GM19328 (cell line): ENCODE measurements around the gene MCL1.

Experiments
- ATAC-seq: cut with Tn5 transposase; IDR thresholded peaks from one replicate; pipeline ENCODE4 v1.9.1; 2021; ENCODE audit warnings: mild to moderate bottlenecking, moderate library complexity; ENCODE audit not compliant: unreplicated experiment

MCL1 gene

GRCh38 chr1:150543500-150544143 is 35.8 kb downstream of the MCL1 start:
- no peak for ATAC-seq

DNA sequence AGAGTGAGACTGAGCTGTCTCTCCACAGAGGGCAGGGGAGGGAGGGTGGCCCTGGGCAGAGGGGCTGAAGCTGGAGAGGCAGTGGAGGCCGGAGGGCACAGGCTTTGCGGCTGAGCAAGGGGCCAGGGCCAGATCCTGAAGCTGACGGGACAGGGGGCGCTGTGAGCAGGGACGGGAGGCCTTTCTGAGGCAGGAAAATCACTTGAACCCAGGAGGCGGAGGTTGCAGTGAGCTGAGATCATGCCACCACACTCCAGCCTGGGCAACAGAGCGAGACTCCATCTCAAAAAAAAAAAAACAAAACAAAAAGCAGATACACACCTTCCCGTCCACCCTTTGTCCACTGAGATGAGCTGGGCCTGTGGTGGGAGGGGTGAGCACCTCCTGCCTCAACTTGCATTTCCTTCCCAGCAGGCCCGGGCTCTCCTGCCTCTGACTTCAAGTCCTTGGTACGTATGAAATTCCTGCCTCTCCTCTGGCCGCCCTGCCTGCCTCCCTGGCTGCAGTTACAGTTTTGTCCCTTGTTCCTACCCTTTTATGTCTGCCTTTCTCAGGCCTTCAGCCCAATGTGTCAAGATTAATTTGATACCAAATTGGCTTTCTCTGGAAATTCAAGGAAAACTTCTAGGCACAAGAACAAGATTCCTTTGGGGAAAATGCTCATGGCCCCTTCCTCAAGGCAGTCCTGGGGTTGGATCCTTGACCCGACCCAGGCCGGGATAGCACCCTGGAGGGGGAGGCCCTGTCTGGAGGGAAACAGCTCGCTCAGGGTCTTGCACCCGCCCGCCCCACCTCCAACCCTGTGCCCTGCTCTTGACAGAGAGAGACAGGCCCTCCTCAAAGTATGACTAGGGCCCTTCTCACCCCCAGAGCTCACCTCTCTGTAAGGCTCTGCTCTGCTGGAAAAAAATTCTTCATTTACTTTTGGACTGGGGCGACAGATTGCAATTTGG is 41.4 kb downstream of the MCL1 start:
- no peak for ATAC-seq

DNA sequence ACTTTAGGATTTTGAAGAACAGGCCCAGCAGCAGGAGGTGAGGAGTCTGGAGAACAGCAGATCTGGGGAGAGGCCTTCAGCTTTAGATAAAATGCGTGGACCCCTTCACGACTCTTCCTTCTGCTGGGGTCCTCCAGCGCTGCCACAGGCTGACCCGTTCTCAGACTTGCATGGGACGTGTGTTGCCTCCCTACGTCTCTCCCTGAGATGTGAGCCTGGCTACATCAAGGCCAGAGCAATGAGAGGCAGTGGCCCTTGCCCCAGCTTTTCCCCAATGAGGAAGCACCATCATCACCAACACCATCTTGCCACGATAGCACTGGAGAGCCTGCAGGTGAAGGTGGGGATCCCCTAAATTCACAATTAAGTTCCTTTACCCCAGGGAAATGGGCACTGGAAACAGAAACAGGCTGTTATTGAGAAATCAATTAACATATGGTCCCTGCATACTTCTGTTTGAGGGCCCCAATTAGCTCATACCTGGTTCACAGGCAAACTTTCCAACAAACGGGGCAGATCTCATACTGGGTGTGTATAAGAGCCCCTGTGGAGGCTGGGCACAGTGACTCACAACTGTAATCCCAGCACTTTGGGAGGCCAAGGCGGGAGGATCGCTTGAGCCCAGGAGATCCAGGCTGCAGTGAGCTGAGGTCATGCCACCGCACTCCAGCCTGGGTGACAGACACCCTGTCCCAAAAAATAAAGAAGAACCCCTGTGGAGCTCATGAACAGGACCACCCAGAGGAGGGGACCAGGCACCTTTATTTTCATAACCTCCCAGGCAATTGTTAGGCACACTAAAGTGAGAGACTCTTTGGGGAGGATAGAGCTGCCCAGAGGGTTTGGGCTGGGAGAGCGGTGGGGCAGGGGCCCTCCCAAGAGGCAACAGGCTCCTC is 42.3 kb downstream of the MCL1 start:
- no peak for ATAC-seq

DNA sequence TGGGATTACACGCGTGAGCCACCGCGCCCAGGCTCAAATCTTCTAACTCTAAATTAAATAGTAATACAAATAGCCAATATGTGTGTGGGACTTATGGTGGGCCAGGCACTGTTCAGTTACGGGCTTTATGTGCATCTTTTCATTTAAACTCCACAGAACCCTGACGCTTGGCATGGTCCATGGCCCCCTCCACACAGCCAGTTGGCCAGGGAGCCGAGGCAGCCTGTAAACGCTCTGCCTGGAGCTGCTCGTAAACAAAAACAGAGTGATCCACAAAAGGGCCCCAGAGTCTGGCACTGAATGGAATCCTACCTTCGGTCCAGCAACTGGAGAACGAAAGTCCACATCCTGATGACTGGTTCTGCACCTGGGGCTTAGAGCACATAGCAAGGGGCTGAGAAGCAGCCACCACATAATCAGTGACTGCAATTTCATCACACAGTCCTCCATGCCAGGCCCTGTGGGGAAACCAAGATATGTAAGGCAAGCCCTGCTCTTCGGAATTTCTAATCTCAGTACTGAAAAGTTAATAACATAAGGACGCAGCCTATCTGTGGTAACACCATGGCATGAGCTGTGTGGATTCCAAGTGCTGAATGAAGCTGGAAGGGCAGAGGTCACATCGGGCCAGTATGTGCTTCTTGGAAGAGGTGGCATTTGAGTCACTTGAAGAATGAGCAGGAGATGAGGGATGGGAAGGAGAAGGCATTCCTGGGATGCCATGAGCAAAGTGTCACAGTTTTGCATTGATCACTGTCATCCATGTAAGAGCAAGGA is 43.7 kb downstream of the MCL1 start:
- ATAC-seq, result no peak

DNA sequence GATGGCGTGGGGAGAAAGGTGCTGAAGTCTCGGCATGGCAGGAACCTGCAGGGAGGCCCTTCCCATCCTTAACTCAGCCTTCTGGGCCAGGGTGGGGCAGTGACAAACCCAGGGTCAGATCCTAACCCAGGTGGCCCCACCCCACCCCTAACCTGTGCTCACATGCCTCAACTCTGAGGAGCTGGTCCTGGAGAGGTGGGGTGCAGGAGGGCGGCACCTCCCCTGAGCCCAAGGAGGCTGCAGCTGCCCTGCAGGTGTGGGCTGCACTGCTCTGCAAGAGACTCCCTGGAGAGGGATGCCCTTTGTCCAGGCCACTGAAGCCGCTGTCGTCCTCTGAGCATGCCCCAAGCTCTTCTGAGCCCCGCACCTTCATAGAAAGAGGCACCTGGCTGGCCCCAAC is 45.4 kb downstream of the MCL1 start:
- ATAC-seq, result no peak

GRCh38 chr1:150532860-150533259 is 46.5 kb downstream of the MCL1 start:
- ATAC-seq, result no peak

GRCh38 chr1:150530491-150531159 is 48.8 kb downstream of the MCL1 start:
- ATAC-seq, result no peak

DNA sequence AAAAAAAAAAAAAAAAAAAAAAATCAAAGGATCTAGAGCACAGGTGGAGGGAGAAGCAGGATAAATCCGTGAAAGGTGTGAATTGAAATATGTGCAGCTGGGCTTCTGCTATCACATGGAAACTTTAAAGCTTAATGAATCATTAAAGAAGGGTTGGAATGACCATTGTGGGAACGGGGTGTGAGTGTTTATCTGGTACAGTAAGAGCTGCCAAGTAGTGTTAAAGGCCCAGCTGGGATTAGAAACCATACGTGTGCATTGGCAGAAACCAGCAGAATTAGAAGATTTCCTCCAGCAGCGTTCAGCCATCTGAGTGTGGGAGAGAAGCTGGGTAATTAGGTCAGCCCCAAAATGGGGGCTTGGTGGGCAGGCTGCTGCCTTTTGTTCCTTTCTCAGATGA is 50.4 kb downstream of the MCL1 start:
- no peak for ATAC-seq

DNA sequence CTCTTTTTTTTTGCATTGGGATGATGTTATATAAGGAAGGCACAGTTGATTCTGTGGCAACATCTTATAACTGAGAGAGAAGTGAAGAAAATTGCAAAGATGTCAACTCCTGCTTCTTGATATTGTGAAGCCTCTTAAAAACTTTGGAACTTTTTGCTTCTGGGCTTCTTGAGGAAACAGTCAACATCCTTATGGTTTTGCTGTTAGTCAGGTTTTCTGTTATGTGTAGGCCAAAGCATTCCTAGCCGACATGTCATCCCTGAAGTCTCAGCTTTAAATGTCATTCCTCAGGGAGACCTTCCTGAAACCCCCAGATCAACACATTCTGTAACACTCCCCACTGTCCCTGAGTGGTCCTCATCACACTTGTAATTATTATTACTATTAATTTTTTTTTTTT is 51.2 kb downstream of the MCL1 start:
- ATAC-seq, result no peak

DNA sequence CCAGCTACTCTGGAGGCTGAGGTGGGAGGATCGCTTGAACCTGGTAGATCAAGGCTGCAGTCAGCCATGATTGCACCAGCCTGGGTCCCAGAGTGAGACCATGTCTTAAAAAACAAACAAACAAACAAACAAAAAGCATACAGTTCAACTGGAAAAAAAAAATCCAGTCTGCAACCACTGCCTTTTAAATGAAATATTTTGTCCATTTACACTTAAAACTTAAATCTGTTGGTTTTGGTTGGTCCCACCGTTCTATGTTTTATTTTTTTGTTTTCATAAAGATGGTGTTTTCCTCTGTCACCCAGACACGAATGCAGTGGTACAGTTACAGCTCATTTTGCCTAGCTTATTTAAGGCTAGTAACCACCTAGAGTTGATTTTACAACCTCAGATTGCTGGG is 54.1 kb downstream of the MCL1 start:
- ATAC-seq, result no peak
